Activated CD8-positive, alpha-beta memory T cell treated with anti-CD3 and anti-CD28 coated beads for 24 hours (primary cell): ENCODE data around the gene SLC2A13.
"Not testable (repeated sequence)": the region's sequence is repeated elsewhere in the genome, so short reads cannot be mapped to it uniquely, and the experiment has no call there.

Experiments
- DNase-seq: peaks from one replicate; pipeline ENCODE4 v3.0.0-alpha.2; 2020

The SLC2A13 gene

DNA sequence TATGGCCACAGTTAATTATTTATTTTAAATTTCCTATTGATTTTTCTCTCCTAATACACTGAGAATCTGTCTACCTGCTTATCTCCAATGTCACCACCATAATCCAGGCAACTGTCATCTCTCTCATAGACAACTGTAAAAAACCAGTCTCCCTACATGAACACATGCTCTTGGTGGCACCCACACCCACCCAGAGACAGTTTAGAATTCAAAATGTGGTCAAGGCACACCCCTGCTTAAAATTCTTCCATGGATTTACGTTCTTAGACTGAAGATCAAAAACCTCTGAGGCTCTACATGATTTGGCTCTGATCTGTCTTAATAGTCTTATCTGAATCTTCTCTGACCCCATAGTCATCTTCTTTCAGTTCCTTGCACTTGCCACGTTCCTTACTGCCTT, 245.2 kb downstream of the SLC2A13 start:
- DNase-seq = no peak

DNA sequence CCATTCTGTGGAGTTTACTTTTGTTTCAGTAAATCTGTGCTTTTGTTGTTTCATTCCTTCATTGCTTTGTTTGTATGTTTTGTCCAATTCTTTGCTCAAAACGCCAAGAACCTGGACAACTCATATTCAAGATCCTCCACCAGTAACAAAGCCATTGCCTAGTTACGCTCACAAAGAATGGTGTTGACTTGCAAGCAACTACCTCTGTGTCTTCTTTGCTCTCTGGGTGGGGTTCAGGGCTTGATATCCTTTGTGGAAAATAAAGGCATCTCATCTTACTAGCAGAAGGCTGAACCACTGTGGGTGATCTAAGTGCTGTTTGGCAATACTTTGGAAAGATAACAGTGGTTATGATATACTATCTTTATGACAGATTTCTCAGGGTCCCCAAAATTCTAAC, 252.9 kb downstream of the SLC2A13 start:
- no peak for DNase-seq

DNA sequence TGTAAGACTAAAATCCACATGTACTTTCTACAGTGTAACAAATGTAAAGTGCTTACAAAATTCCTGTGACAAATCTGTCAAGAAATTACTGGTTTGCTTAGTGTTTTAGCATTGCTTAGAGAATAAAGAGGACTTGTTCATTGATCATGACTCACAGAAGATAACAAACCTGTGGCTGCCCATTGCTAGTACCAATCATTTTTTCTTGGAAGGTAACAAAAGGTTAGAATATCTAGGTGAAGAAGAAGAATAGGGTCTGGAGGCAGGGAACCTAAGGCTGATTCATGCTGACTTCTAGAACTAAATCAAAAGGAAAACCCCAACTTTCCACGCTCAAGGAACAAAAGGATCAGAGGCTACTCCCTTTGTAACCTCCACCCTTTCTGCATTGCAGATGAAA, 253.5 kb downstream of the SLC2A13 start:
- no peak for DNase-seq

DNA sequence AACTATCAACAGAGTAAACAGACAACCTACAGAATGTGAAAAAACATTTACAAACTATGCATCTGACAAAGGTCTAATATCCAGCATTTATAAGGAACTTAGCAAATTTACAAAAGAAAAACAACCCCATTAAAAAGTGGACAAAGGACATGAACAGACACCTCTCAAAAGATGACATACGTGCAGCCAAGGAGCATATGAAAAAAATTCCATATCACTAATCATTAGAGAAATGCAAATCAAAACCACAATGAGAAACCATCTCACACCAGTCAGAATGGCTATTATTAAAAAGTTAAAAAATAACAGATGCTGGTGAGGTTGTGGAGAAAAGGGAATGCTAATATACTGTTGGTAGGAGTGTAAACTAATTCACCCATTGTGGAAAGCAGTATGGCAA, 257.7 kb downstream of the SLC2A13 start:
- DNase-seq = not testable (repeated sequence)

DNA sequence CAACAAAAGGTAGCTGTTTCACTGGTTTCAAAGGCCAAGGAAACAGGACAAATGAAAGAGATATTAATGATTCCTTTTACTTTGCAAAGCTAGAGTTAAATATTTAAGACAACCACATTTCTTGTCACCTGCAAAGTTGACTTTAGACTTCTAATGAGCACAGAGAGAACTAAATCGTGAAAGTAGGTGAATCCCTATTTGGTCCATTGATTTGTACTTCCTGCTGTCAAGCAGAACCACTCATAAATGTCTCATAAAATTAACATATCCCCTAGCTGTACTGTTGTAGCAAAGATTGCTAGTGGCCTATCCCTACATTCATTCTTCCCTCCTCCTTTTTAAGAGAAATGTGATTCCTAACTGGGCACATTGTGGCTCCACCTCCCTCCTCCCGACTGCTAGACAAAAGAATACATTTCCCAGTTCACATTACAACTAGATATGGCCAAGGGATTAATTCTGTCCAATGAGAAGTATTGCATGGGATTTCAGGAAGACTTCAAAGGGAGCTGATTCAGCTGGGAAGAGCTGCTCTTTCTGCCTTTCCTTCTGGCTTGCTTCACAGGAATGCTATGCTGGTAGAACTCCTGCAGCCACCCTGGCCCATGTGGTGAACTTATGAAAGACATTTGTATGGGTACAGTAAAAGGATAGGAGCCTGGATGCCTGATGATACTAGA, 258.8 kb downstream of the SLC2A13 start:
- DNase-seq = no peak

DNA sequence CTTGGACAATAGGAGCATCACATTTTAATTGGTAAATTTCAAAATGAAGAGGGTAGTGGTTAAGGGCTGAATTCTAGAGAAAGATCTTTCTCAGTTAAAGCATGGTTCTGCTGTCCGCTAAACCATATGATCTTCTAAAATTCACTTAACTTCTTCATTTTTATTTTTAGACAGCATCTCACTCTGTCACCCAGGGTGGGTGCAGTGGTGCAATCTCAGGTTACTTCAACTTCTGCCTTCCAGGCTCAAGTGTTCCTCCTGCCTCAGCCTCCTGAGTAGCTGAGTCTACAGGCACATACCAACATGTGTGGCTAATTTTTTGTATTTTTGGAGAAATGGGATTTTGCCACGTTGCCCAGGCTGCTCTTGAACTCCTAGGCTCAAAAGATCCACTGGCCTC, 259.6 kb downstream of the SLC2A13 start:
- DNase-seq = no peak

DNA sequence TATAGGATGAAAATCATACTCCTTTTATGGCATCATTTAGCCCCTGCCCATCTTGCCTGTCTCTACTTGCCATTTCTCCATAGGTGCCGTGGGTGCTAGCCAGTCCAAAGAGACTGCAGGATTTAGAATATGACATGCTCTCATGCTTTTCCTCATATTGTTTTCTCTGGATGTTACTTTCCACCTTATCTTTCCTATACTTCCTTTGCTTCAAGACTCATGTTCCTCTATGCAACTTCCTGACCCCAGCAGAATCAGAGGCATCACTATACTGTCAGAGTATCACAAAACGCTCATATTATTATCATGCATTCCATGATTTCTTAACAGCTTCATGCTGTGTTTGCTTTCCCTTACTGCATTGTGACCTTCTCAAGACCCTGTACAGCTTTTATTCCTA, 265.5 kb downstream of the SLC2A13 start:
- DNase-seq = no peak

DNA sequence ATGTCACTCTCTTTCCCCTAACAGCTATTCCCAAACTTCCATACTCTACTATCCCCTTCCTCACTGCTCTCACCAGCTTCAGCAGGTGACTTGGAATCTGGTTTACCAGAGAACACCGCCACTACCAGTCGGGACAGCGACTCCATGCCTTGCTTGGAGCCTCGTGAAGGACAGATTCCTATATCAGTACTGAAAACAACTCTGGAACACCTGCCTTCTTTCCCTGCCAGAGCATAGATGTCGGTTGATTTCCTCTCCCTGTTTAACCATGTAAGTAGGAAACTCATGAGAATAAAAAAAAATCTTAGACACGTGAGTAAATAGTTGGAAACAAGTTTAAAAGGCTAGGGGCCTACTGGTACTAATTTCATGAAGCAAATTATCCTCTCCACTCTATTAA, 266.8 kb downstream of the SLC2A13 start:
- no peak for DNase-seq

DNA sequence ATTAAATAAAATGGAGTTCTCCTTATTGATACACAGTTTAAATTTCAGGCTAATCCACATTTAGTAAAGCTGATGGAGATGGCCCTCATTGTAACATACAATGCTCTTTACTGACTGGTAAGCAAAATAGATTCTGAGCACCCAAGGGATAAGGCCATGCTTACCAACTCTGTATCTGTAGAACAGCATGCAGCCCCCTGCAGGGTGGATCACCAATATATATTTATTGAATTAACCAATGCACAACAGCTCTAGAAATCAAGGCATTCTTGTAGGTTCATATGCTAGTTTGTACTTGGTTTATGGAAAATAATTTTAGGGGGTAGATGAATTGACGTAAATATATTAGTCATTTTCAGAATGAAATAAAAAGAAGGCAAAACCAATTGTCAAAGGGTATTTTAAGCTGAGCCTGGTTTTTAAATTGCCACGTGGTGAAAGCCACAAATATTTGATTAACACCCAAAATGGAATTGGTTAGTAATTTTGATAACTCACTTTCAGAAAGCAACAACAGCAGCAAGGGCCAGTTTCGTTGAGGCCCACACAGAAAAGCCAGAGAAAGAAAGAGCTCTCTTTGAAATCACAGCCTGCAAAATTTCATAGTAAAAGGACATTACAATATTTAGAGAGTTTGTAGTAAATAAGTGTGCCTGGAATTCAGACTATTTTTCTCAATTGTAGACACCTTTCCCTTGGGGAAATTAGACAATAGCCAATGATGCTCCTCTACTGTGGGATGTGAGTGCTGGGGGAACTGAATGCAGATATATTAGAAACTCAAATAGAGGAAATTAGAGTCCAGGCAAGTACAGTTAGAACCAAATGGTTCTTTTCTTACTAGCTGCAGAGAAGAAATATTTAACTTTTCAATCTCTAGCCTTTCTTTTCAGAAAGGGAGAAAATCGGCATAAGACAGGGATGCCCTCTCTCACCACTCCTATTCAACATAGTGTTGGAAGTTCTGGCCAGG, 270.1 kb downstream of the SLC2A13 start:
- DNase-seq = no peak

DNA sequence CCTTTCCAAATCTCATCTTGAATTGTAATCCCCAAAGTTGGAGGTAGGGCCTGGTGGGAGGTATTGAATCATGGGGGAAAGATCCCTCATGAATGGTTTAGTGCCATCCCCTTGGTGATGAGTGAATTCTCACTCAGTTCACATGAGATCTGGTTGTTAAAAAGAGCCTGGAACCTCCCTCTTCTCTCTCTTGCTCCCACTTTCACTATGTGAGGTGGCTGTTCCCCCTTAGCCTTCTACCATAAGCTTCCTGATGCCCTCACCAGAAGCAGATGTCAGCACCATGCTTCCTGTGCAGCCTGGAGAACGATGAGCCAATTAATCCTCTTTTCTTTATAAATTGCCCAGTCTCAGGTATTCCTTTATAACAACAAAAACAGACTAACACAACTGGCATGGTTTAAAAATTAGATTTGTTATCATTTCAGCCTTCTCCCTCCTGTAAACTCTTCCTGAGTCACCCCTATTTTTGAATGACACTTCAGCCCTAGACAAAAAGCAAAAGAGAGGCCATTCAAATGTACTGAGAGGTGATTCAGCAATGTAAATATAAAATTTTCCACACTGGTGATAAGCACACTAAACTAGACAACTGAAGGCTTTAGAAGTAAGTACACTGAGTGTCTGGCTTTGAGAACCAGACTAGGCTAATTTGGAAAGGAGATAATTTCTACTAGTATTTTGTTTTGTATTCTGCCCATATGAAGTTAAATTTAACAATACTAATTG, 274.1 kb downstream of the SLC2A13 start:
- no peak for DNase-seq

DNA sequence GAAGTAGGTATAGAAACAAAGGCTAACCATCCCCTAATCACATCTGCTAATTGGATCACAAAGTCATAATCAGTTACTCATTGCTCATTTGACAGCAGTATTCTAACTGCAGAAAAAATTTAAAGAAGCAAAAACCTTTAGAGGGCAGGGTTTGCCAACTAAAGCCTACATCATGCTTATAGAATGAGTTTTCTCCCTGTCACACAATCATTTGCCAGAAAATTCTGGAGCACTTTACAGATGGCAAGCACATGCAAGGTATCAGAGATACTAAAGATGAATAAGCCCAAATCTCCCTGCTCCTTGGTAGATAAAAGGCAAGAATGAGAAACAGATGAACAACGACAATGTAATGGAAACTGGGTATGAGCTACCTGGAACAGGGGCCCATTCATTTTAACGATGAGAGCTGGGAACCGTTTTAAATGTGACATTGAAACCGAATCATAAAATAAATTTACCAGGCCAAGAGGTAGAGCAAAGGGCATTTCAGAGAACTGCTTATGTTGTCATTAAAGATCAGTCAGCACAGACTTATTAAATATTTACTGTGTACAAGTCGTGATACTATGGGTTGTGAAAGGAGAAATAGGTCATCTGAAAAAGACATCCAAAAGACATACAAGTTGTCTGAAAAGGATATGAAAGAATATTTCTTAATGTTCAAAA, 274.9 kb downstream of the SLC2A13 start:
- no peak for DNase-seq

DNA sequence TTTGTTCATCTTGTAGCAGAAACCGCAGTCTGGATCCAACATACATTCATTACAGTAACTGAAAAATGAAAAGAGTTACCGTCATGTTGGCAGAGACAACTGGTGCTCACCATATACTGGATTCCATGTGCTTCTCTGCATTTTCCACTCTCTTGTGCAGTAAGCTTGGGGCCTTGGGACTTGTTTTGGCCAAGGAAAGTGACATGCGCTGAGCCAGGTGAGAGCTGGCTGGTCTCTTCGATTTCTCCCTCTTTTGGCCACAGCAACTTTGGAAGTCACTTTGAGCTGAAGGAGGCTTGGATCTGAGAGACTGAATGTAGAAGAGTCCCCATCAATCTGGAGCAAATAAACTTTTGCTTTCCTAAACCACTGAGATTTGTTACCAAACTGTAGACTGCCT, 275.7 kb downstream of the SLC2A13 start:
- DNase-seq = no peak

DNA sequence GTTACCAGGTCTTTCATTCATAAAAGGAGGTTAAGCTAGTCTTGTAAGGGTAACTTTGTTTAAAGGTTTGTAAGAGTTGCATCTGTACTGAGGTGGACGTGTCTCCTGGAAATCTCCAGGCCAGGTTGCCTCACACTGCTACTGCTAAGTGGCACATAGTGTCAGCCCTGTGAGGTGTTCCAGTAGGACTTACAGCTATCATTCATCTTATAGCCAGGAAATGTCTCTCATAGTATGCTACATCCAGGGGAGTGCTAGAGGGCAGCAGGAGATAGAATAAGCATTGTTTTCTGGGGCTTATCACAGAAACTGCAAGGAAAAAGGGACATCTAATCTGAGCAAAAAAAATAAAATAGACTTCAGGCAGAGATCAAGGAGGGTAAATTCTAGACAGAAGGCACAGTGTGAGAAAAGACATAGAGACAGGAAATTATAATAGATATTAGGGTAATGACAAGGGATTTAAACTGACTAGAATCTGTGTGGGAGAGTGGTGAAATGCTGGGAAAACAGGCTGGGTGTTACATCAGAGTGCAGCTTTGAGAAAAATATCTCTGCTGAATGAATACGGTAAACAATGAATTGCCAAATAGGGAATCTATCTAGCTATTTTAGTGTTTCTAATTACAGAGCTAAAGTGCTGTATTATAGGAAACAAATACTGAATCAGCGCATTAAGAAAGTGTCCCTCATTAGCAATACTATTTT, 281.2 kb downstream of the SLC2A13 start:
- no peak for DNase-seq

DNA sequence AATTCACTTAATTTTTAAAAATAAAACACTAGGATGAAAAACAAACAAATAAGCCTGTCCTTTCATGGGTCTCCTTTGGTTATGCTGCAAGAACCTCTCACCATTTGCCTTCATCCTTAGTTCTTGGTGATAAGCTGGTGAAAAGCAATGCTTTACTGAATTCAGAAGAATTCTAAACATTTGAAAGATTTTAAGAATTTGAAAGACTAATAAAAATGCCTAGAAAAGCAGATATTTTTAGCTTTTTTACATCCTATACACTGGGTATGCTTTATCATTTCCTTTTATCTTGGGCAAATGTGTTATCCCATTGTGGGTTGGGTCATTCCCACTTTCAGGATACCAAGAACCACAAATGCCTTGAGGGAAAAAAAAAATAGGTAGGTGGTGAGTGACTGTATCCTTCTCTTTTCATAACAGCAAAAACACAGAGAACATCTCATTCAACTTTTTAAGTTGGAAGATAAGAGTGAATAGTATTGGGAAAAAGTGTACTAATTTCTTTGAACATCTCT, 289.2 kb downstream of the SLC2A13 start:
- no peak for DNase-seq

DNA sequence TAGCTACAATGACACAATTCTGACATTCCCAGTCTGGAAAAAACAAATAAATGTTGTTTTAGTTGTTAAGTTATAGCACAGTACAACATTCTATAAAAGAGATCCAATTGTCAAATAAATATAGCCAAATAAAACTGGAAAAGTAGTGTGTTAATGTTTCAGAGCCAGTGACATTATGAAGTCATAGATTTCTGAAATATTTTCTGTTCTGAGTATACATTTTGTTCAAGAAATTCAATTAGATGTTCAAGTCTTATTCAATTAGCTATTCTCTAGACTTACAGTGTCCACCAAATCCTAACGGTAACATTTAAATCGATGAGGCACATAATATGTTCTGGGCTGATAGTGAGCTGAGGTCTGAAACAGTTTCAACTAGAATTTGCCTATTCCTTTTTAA, 290.1 kb downstream of the SLC2A13 start:
- DNase-seq = no peak

DNA sequence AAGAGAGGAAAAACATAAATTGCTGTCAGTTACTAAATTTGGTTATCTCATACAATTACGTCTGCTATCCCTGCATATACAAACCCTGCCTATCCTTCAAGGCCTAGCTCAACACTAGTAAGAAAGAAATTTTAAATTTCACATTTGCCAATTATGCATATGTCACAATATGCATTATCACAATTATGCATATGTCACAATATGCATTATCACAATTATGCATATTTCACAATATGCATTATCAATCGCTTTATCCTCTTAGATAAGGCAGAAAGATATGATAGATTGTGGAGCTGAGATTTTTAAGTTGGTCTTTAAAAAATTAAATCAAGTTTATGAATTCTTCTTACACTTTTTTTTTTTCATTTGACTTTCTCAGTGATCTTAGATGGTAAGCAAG, 291.3 kb downstream of the SLC2A13 start:
- no peak for DNase-seq

DNA sequence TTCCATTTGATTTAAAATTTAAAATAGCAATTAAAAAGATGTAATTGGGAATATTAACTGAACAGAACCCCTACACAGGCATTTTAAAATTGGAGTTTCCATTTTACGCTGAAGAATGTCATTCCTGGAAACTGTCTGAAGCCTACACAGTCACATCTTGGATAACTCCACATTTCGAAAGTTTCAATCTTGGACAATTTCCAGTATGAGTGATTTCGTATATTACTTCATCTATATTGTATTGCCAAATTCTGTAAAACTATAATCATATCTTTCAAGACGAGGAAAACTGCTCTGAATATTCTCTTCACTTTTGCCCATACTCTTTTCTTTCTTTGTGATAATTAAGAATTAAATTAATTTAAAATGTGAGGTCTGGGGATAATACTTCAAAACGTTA, 292.1 kb downstream of the SLC2A13 start:
- DNase-seq = no peak

DNA sequence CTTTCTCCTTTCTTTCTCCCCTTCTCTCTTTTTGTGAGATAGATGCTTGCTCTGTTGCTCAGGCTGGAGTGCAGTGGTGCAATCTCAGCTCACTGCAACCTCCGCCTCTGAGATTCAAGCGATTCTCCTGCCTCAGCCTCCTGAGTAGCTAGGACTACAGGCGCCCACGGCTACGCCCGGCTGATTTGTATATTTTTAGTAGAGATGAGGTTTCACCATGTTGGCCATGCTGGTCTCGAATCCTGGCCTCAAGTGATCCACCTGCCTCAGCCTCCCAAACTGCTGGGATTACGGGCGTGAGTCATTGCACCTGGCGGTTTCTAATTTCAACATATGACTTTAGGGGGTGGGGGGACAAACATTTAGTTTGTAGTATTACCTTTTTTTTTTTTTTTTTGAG, 293.4 kb downstream of the SLC2A13 start:
- DNase-seq = not testable (repeated sequence)

DNA sequence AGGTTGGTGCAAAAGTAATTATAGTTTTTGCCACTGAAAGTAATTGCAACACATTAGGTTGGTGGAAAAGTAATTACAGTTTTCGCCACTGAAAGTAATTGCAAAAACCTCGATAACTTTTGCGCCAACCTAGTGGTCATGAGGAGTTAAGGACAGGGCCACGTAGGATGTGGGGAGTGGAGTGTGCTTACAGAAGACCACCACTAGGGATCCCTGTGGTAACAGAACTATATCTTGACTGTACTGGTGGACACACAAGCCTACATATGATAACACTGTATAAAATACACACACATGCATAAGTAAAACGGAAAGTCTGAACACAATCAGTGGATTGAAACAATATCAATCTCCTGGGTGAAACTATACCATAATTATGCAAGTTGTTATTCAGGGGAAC, 298.8 kb downstream of the SLC2A13 start:
- DNase-seq = no peak

DNA sequence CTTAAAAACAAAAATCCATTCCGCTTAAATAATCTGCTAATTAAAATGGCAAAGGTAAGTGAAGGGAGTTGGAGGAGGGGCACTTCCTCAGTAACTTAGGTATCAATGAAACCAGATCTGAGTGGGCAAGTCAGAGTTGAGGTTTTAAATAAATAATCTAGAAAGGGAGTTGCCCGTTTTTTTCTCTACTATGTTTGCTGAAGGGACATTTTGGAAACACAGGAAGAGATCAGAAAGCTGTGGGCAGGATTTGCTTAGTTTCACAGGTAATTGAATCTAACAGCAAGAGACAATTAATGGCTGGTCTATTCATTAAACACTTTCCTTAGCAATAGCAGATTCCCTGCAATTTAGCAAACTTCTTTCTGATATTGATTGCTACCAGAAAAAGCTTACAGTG, 300.2 kb downstream of the SLC2A13 start:
- no peak for DNase-seq

DNA sequence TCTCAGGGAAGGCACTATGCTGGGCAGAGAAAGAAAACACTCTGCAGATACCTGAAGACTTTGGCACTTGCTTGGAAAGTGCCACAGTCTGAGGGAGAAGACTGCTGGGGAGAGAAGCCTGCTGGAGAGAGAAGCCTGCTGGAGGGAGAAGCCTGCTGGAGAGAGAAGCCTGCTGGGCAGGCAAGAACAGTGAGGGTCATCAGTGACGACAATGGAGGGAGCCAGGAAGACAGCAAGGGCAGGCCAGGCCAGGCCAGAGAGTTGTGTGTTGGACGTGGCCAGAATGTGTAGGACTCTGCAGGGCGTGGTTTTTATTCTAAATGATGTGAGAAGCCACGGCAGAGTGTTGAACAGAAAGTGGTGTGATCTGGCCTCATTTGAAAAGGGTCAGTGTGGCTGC, 301.0 kb downstream of the SLC2A13 start:
- no peak for DNase-seq

DNA sequence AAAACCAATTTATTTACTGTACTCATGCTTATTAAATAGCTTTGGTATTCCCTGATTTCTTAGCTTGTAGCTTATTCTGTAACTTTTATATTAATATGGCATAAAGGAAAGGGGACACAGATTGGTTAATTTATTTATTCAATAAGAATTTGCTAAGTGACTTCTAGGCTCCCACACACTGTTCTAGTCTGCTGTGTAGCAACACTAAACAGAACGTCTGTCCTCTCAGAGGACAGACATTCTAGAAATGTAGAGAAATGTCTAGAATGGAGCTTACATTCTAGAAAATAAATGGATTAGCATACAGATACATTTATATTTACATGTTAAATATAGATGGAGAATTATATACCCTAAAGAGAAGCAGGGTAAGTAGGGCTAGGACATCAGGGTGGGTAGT, 301.4 kb downstream of the SLC2A13 start:
- DNase-seq = no peak
